Measurements from ENCODE around the gene PBX3.

DNA sequence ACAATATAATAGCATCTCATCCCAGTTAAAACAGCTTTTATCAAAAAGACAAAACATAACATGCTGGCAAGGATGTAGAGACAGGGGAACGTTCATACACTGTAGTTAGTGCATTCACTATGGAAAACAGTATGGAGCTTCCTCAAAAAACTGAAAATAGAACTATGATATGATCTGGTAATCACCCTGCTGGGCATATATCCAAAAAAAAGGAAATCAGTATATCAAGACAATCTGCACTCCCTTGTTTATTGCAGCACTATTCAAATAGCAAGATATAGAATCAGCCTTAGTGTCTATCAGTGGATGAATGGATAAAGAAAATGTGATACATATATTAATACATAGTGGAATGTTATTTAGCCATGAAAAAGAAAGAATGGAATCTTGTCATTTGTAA is 88.5 kb downstream of the PBX3 start:
- TF ChIP-seq NRF1 (conservative IDR thresholded peaks at IDR 0.05 in 1 of 2, IDR thresholded peaks at IDR 0.05 in 1 of 2): no peak
- TF ChIP-seq MXI1 (IDR thresholded peaks at IDR 0.05; ENCODE audit: low read depth, low read length): no peak
- TF ChIP-seq TARDBP (IDR thresholded peaks at IDR 0.05): no peak
- no peak for TF ChIP-seq PHF8 (IDR thresholded peaks at IDR 0.05; ENCODE audit: borderline replicate concordance, low read length)
- TF ChIP-seq, protein P1, sequence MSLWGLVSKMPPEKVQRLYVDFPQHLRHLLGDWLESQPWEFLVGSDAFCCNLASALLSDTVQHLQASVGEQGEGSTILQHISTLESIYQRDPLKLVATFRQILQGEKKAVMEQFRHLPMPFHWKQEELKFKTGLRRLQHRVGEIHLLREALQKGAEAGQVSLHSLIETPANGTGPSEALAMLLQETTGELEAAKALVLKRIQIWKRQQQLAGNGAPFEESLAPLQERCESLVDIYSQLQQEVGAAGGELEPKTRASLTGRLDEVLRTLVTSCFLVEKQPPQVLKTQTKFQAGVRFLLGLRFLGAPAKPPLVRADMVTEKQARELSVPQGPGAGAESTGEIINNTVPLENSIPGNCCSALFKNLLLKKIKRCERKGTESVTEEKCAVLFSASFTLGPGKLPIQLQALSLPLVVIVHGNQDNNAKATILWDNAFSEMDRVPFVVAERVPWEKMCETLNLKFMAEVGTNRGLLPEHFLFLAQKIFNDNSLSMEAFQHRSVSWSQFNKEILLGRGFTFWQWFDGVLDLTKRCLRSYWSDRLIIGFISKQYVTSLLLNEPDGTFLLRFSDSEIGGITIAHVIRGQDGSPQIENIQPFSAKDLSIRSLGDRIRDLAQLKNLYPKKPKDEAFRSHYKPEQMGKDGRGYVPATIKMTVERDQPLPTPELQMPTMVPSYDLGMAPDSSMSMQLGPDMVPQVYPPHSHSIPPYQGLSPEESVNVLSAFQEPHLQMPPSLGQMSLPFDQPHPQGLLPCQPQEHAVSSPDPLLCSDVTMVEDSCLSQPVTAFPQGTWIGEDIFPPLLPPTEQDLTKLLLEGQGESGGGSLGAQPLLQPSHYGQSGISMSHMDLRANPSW (CRISPR knock-in tag; IDR thresholded peaks at IDR 0.05): no peak
- no peak for TF ChIP-seq CBX5 (IDR thresholded peaks at IDR 0.05; ENCODE audit: borderline replicate concordance, low read depth)
- TF ChIP-seq SRSF1 (IDR thresholded peaks at IDR 0.05; ENCODE audit: low read depth, low read length): no peak
- TF ChIP-seq, protein P2, sequence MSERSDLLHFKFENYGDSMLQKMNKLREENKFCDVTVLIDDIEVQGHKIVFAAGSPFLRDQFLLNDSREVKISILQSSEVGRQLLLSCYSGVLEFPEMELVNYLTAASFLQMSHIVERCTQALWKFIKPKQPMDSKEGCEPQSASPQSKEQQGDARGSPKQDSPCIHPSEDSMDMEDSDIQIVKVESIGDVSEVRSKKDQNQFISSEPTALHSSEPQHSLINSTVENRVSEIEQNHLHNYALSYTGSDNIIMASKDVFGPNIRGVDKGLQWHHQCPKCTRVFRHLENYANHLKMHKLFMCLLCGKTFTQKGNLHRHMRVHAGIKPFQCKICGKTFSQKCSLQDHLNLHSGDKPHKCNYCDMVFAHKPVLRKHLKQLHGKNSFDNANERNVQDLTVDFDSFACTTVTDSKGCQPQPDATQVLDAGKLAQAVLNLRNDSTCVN (CRISPR knock-in tag; IDR thresholded peaks at IDR 0.05): no peak
- TF ChIP-seq MYC (IDR thresholded peaks at IDR 0.05; ENCODE audit: low read depth, low read length): no peak
- no peak for TF ChIP-seq MYC (CRISPR knock-in tag; IDR thresholded peaks at IDR 0.05; ENCODE audit: borderline replicate concordance, low read depth)
- TF ChIP-seq KLF6 (CRISPR knock-in tag; IDR thresholded peaks at IDR 0.05; ENCODE audit: borderline replicate concordance): no peak
- no peak for TF ChIP-seq MED1 (CRISPR knock-in tag; IDR thresholded peaks at IDR 0.05; ENCODE audit: borderline replicate concordance)
- TF ChIP-seq ZBTB8A (IDR thresholded peaks at IDR 0.05; ENCODE audit: partially characterized antibody): no peak
- TF ChIP-seq, protein P3, sequence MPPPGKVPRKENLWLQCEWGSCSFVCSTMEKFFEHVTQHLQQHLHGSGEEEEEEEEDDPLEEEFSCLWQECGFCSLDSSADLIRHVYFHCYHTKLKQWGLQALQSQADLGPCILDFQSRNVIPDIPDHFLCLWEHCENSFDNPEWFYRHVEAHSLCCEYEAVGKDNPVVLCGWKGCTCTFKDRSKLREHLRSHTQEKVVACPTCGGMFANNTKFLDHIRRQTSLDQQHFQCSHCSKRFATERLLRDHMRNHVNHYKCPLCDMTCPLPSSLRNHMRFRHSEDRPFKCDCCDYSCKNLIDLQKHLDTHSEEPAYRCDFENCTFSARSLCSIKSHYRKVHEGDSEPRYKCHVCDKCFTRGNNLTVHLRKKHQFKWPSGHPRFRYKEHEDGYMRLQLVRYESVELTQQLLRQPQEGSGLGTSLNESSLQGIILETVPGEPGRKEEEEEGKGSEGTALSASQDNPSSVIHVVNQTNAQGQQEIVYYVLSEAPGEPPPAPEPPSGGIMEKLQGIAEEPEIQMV (tag; conservative IDR thresholded peaks at IDR 0.05; ENCODE audit: low read depth): no peak
